Measurements from ENCODE around the gene IQCH.
"Not testable (repeated sequence)": the region's sequence is repeated elsewhere in the genome, so short reads cannot be mapped to it uniquely, and the experiment has no call there.

IQCH gene

DNA sequence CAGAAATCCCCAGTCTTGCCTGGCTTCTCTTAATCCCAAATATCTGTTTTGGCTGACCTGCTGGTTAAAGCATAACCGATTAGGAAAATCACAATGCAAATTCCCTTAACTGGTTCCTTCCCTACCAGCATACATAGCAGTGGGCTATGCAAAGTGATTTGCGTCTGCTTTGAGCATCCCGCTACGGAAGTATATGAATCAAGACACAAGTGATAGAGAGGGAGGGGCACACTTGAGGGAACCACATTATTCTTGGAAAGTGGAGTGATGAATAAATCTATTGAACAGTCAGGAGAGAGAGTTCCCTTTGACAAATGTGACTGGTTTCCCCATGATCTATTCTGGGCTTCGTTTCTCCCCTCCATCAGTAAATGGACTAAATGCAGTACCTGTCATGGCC lies 146.8 kb downstream of the IQCH start:
- no peak for DNase-seq

DNA sequence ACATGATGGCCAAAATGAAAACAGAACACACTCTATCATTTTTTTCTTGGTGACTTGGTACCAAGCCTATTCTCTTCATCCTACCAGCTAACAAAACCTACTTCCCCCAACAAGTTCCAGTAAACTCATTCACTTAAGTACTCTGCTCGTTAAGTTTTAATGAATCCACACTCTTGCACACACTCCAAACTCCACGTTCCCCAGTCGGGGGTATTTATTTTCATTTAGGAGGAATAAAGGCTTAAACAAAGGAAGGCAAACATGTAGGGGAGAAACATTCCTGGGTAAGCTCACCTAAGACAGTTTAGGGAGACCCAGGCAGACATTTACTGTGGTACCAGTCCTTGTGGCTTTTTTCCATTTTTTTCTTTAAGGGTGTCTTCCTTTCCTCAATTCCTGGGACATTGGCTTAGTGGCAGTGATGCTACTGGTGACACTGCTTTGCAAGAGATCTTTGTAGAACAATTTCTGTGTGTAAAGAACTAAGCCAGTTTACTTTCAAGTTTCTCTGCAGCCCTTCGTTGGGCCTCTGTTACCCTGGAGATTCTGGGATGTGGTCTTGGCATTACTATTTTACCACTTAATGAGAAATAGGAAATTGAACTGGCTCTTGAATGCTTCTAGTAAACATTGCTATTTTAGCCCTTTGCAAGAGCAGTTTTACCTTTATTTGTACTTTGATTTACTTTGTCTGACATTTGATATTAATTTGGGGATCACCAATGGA lies 149.0 kb downstream of the IQCH start:
- DNase-seq, result no peak

DNA sequence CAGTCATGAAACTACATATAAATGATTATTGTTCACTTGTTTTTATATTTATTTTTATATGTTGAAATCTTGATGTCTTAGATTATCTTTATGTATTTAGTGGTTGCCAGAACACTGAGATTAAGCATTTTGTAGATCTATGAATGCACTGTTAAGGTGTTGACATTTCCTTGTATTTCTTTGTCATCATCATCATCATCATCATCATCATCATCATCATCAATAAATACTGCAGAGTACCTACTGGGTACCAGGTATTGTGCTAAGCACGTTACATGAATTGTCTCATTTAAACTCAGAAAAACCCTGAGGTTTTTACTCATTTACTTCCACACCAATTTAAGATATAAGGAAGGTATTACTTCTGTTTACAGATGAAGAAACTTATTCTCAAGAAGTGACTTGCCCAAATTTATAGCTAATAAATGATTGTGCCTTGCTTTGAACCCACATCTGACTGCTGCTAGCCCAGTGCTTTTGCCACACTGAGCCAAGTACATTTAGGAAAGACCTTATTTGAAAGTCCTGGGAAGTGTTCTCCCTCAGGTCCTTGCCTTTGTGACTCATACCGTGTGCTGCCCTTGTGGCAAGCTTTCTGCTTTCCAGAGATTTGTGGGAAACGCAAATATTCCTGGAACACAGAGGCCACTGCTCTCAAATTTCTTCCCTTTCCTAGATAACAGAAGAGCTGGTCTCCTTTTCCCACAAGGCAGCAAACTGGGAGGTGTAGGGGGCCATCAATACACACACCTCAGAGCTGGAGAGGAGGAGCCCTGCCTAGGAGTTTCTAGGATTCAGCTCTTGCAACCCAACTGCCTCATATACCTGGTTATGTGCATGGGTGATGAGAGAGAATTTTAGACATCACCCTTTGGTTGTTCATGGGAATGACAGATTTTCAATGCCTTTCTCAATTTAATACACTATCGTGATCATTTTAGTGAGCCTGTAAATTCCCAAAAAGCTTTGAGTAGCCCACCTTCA lies 150.9 kb downstream of the IQCH start:
- no peak for DNase-seq

DNA sequence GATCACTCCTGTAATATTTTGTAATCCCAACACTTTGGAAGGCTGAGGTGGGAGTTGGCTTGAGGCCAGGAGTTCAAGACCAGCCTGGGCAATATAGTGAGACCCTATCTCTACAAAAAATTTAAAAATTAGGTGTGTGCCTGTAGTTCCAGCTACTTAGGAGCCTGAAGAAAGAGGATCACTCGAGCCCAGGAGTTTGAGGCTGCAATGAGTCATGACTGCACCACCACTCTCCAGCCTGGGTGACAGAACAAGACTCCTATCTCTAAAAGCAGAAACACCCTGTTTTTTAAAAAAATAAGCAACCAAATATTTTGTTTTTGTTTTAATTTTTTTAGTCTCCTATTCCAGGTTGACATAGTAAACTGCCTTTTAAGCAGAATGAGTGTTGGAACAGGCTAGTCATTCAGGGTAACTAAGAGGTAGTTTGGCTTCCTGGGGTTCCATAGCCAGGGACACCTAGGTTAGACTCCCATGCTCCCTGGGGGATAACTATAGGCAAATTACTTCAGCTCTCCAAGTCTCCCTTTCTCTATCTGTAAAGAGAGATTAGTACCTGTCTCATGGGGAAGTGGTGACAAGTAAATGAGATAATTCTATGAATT lies 151.8 kb downstream of the IQCH start:
- no peak for DNase-seq

DNA sequence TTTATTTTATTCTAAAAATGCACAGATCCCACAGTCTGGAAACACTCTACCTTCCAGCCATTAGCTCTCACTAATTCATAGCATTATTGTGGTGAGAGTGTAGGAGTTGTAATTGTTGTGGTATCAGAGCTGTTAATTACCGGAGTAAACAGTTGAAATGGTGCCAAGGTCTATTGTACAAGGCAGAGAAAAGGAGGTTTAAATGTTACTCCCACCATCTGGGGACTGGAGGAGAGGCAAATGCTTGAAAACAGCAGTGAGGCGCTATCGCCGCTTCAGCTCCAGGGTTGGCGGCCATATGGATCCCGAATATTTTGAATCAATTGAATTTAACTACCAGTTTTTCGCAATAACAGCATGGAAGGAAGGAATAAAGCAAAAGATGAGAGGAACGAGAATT lies 153.2 kb downstream of the IQCH start:
- no peak for DNase-seq

DNA sequence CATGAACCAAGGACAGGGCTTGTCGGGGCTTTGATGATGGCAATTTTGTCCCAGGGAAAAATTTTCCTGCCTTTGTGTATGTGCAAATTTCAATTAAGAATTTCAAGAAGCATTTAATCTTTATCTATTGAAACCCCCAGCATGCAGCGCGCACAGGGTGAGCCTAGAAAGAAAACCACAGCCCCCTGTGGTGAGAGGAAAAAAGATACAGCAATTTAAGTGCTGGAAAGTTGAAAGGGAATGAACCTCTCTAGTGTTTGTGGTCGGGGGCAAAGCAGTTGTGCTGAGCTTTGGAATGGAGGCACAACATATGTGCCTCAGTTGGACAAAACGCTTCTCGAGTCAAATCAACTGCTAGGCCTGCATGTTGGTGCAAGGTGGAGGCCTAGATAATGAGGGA lies 154.6 kb downstream of the IQCH start:
- no peak for DNase-seq

DNA sequence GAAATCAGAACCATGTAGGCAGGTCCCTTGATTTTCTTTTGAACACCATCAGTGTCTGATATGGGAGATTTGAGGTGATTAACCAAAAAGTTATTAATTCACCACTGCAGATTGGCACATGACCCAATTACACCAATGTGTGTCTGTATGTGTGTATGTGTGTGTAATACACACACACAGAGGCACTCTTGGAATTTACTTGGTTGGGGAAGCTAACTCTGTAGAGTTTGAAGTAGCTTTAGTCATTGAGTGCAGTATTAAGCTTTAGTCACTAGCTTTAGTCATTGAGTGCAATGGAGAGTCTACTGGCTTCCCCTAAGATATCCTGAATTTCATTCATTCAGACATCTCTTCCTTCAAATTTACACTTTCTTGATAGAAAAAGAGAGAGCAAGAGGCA lies 156.9 kb downstream of the IQCH start:
- DNase-seq, result no peak

DNA sequence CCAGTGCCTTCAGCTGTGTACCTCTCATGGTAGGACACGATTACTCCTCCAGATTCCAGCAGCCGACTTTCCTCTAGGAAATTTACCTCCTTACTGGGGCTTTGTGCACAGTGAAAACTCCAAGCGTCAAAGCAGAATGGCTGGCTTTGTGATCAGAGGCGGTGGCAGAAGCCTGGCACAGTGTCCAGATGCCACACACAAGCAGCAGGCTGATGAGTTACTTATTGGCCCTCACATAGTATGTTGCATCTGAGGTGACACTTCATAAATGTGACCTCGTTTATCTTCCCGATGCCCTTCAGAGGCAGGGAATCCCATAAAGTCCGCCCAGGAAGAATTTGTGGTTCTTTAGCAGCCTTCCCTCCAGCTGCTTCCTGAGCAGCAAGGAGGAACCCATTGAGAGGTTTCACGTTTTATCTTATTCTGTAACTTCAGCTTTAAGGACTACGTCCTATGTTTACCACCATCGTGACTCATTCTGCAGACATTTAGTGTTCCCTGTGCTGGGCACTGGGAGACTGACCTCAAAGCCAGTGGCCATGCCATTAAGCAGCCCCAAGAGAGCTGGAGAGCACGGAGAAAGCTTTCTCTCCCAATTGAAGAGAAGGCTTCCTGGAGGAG lies 159.3 kb downstream of the IQCH start:
- no peak for DNase-seq

DNA sequence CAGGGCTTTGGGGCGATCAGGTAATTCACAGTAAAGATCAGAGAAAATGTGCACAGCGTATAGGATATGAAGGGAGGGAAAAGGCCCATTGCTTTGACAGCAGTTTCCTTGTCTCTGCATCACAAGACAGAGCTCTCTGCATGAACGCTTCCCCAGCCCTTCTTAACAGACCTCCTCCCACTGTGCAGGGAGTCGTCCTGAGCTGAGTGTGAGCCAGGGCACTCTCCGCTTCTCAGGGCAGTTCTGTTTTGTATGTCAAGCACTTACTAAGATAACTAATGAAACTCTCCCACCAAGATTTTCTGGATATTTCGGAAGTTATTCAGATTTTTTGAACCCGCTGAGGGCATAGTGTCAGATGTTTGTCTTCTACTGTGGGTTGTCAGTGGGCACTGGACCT lies 160.6 kb downstream of the IQCH start:
- no peak for DNase-seq

DNA sequence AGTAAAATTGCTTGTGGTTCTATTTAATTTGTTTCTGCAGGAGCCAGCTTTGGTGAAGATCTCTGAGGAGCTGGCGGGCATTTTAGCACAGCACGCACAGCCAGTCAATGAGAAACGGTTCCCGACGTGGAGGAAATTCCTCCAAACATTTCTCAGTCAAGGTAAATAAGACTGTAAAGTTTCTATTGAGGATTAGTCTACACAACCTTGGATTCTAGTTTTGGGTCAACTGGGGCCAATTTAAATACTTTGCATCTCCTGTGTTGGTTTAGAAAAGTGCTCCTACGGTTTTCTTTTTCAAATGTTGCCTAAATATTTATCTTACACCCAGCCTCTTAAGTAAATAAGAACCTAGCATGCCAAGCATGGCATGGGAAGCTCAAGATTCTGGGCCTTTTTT lies 162.3 kb downstream of the IQCH start:
- DNase-seq, result no peak

DNA sequence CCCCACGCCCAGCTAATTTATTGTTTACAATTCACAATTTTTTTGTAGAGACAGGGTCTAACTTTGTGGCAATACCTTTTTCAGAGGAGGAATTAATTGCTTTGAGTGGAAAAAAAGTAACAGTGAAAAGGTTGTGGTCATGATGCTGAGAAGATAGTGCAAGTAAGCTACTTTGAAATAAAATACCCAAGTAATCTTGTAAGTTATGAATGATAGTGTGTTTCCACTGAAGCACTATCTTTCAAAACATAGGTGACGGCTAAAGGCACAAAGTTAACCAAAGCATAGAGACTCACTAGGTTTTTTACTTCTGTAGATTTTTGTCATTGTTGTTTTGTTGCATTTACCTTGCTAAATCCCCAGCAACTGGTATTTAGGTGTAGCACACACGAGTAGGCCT lies 165.1 kb downstream of the IQCH start:
- DNase-seq, result no peak

DNA sequence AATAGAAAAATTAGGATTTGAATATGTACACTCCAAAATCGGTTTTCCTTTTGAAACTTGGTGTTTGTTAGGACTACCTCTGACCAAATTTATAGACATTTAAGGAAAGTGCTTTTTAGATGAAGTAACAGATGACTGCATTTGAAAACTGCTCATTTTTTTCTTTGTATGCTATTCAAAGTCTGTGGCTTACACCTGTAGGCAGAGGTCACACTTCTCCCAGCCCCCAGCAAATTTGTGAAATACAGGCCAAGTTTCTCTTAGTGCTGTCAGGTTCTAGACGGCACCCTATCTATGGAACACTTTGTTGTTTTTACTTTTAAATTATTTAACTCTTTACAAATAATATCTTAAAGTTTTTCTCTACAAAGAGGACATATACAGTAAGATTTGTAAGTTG lies 165.6 kb downstream of the IQCH start:
- no peak for DNase-seq

DNA sequence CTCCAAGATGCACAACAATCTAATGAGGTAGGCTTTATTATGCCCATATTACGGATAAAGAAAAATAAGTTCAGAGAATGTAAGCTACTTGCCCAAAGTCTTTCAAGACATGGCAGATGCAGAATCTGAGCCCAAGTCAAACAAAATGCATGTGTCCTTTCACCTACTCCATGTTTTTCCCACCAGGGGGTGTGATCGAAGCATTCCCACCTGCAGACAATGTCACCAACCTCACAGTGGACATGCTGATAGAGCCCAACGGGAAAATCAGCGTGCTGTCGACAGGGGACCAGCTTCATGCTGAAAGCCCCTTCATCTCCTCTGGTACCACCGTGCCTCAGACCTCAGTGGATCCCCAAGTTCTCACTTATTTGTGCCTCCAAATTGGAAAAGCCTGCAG lies 166.5 kb downstream of the IQCH start:
- DNase-seq, result no peak

DNA sequence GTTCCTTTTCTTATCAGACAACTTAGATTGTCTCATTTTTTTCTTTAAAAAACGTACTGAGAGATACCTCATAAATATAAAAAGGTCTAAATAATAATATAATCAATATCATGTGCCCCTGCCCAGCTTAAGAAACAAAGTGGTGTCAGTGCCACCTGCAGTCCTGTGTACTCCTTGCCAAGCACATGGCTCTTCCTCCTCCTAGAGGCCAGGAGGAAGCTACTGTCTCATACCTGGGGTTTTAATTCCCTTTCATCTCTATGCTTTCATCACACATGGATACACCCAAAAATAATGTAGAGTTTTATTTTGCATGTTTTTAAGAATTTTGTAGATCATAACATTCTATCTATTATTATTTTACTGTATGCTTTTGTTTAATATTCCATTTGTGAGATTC lies 167.7 kb downstream of the IQCH start:
- DNase-seq, result no peak

DNA sequence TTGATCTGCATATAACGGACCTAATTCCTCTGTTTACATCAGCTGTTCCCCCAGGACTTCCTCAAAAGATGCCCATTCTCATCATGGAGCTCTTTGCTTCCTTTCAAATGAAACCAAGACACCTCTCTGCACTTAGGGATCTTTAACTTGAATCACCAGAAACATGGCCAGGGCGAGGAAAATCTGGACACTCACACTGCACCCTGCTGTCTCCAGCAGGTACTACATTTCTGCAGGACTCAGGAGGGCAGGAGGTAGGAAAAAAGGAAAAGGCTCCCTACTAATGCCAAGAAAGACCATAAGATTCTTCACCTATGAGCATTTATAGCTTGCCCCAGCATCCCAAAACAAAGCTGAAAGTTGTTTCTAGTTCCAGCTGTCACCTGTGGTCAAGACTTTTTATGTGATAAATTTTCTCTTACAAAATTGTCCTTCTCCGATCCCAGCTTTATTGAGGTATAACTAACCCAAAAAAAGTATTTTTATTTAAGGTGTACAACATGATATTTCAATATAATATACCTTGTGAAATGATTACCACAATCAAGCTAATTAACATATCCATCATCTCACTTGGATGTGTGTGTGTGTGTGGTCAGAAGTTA lies 179.0 kb downstream of the IQCH start:
- peak; percentile 62 for DNase-seq

DNA sequence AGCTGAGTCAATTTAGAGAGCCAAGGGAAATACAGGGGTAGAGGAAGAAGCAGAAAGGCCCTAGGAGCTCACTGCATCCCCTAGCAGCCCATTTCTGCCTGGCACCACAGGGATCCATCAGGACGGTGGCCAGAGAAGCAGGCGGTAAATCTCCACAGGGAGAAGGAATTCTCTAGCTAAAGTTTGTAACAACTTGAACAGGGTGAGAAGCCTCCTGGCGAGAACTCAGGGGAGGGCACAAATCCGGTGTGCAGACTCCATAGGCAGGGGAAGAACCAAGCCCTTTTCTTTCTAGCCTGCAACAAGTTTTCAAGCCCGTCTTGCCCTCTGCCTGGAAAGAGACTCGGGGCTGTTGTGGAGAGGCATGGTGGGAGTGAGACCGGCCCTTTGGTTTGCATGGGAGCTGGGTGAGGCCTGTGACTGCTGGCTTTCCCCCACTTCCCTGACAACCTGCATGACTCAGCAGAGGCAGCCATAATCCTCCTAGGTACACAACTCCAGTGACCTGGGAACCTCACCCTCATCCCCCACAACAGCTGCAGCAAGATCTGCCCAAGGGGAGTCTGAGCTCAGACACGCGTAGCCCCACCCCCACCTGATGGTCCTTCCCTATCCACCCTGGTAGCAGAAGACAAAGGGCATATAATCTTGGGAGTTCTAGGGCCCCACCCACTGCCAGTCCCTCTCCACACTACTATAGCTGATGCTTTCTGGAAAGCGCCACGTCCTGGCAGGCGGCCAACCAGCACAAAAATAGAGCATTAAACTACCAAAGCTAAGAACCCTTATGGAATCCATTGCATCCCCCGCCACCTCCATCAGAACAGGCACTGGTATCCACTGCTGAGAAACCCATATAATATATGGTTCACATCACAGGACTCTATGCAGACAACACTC lies 182.0 kb downstream of the IQCH start:
- not testable (repeated sequence) for DNase-seq

DNA sequence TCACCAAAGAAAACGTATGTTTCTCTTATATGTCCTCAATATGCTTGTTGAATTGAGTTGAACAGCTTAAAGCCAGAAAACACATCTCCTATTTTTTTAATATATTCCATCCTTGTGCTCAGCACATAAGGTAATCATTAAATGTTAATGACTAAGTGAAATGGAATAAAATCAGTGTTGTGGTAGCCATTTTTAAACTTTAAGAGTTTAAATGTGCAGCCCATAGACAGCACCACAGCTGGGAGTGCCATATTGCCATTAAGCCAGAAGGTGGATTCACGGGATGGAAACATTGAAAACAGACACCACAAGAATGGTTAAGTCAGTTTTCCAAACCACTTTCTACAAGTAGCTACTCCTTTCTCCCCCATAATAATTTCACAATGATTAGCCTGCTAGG lies 189.5 kb downstream of the IQCH start:
- DNase-seq, result no peak

DNA sequence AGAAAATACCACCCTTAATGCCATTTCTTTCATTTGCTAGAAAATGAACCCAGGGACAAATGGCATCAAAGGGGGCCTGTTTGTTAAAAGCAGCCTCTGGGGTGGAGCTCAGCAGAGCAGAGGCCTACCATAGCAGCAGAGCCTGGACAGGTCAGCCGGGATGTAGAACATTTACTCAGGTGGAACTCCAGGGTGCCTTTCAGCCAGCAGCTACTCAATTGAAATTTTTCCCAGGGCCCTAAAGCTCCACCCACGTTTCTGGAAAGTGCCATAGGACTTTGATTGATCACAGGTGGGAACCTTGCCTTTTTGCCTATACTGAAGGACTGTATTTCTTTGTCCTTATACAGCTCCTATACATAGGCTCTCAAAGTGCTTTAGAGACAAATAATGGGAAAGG lies 191.9 kb downstream of the IQCH start:
- DNase-seq, result no peak

DNA sequence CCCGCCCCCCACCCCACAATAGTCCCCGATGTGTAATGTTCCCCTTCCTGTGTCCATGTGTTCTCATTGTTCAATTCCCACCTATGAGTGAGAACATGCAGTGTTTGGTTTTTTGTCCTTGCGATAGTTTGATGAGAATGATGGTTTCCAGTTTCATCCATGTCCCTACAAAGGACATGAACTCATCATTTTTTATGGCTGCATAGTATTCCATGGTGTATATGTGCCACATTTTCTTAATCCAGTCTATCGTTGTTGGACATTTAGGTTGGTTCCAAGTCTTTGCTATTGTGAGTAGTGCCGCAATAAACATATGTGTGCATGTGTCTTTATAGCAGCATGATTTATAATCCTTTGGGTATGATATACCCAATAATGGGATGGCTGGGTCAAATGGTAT lies 193.8 kb downstream of the IQCH start:
- DNase-seq, result not testable (repeated sequence)

DNA sequence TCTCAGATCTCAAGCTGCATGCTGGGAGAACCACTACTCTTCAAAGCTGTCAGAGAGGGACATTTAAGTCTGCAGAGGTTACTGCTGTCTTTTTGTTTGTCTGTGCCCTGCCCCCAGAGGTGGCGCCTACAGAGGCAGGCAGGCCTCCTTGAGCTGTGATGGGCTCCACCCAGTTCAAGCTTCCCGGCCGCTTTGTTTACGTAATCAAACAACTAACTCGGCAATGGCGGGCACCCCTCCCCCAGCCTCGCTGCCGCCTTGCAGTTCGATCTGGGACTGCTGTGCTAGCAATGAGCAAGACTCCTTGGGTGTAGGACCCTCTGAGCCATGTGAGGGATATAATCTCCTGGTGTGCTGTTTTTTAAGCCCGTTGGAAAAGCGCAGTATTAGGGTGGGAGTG lies 199.1 kb downstream of the IQCH start:
- not testable (repeated sequence) for DNase-seq

DNA sequence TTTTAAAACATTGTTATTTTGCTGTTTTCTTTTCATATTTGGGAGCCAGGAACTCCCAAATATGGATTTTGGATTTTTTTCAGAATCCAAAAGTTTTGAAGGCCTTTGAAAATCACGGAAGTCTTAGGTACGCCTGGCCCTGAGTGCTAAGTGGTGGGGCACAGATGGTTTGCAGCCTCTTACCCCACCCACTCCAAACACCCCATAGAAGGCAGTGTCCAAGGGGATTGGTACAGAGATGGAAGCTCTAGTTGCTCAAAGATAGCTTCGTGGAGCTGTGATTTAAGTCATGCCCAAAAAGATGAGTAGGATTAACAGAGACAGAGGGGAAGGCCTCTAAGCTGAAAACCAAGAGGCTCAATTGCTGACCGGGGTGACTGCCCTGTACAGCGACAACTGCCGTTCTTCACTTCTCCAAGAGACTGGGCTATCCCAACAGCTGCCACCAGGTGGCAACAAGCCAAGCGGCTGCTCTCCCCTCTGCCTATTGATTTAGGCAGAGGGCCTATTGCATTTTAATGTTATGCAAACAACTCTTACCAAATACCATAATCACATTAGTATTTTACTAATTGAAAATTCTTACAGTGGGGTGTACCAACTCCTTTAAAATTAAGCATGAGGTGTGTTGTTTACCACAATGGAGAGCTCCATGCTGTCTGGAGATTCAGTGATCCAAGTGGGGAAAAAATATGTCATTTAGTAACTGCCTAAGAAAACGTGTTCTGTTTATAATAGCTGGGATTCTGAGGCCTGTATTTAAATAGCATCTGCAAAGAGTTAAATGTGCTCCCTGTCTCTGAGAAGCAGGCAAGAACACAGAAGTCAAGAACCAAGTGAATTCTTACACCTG lies 202.3 kb downstream of the IQCH start:
- DNase-seq, result peak; percentile 84

Data from right forelimb (tissue), 1 donor.